H9 (cell line): ENCODE data around the gene COMMD4. TPM values are rescaled to one million over a fixed set of nuclear protein-coding genes. Genes with fewer than 3 reads are reported as not detected.

Source experiments
- DNase-seq: peaks from one replicate; pipeline ENCODE4 v3.0.0-alpha.2; 2017
- H2AFZ ChIP-seq: one replicate; pipeline ENCODE4 v1.6.1; 2013; ENCODE audit warnings: mild to moderate bottlenecking, low read length, control low read depth, moderate library complexity
- H2AK5ac ChIP-seq: 2 replicates; pipeline ENCODE4 v1.6.1; 2013; ENCODE audit warnings: low read length, control low read depth, mixed read lengths; ENCODE audit not compliant: insufficient read length
- H2BK120ac ChIP-seq: one replicate; pipeline ENCODE4 v1.6.1; 2013; ENCODE audit warnings: low read depth, mild to moderate bottlenecking, low read length, control low read depth, inconsistent platforms; ENCODE audit not compliant: poor library complexity, severe bottlenecking
- H2BK12ac ChIP-seq: 2 replicates; pipeline ENCODE4 v1.6.1; 2013; ENCODE audit warnings: low read length, control low read depth, mixed read lengths, low read depth; ENCODE audit not compliant: insufficient read length
- H2BK15ac ChIP-seq: 2 replicates; pipeline ENCODE4 v1.6.1; 2013; ENCODE audit warnings: low read depth, low read length, control low read depth
- H2BK20ac ChIP-seq: one replicate; pipeline ENCODE4 v1.6.1; 2013; ENCODE audit warnings: low read depth, mild to moderate bottlenecking, low read length, control low read depth, inconsistent platforms; ENCODE audit not compliant: poor library complexity, severe bottlenecking
- H2BK5ac ChIP-seq: 2 replicates; pipeline ENCODE4 v1.6.1; 2013; ENCODE audit warnings: low read length, control low read depth, mixed read lengths; ENCODE audit not compliant: insufficient read length
- H3K14ac ChIP-seq: 2 replicates; pipeline ENCODE4 v1.6.1; 2013; ENCODE audit warnings: low read length, control low read depth; ENCODE audit not compliant: insufficient read depth
- H3K18ac ChIP-seq: 2 replicates; pipeline ENCODE4 v1.6.1; 2013; ENCODE audit warnings: low read depth, mild to moderate bottlenecking, mixed read lengths, low read length, control low read depth; ENCODE audit not compliant: insufficient read length
- H3K23ac ChIP-seq: 2 replicates; pipeline ENCODE4 v1.6.1; 2013; ENCODE audit warnings: low read length, control low read depth, mixed read lengths, low read depth; ENCODE audit not compliant: insufficient read length
- H3K23me2 ChIP-seq: 2 replicates; pipeline ENCODE4 v1.6.1; 2013; ENCODE audit warnings: low read depth, mild to moderate bottlenecking, mixed read lengths, low read length, control low read depth; ENCODE audit not compliant: insufficient read length, poor library complexity, severe bottlenecking
- H3K27ac ChIP-seq: 2 replicates; pipeline ENCODE4 v1.5.1; 2013; ENCODE audit warnings: low read length, control low read depth, mixed read lengths, low read depth; ENCODE audit not compliant: insufficient read length
- H3K27me3 ChIP-seq: 2 replicates; pipeline ENCODE4 v1.6.1; 2013; ENCODE audit warnings: low read length, control low read depth, inconsistent platforms; ENCODE audit not compliant: insufficient read depth
- H3K4ac ChIP-seq: 2 replicates; pipeline ENCODE4 v1.6.1; 2013; ENCODE audit warnings: low read depth, mild to moderate bottlenecking, control low read depth, inconsistent platforms, low read length, moderate library complexity
- H3K4me1 ChIP-seq: 2 replicates; pipeline ENCODE4 v1.6.1; 2013; ENCODE audit warnings: low read length, control low read depth, inconsistent platforms; ENCODE audit not compliant: insufficient read depth
- H3K4me2 ChIP-seq: 2 replicates; pipeline ENCODE4 v1.6.1; 2013; ENCODE audit warnings: low read length, control low read depth, mixed read lengths; ENCODE audit not compliant: insufficient read length, insufficient read depth
- H3K56ac ChIP-seq: 2 replicates; pipeline ENCODE4 v1.6.1; 2013; ENCODE audit warnings: low read depth, mild to moderate bottlenecking, mixed read lengths, low read length, control low read depth; ENCODE audit not compliant: insufficient read length
- H3K79me1 ChIP-seq: 2 replicates; pipeline ENCODE4 v1.6.1; 2013; ENCODE audit warnings: low read depth, mild to moderate bottlenecking, moderate library complexity, low read length, control low read depth, inconsistent platforms; ENCODE audit not compliant: insufficient read depth, poor library complexity, severe bottlenecking
- H3K79me2 ChIP-seq: 2 replicates; pipeline ENCODE4 v1.6.1; 2013; ENCODE audit warnings: low read length, control low read depth, inconsistent platforms; ENCODE audit not compliant: insufficient read depth
- H3K9ac ChIP-seq: 2 replicates; pipeline ENCODE4 v1.6.1; 2013; ENCODE audit warnings: low read length, control low read depth, mixed read lengths; ENCODE audit not compliant: insufficient read length; ENCODE audit errors: extremely low read depth
- H3K9me3 ChIP-seq: one replicate; pipeline ENCODE4 v1.6.1; 2013; ENCODE audit warnings: low read depth, low read length, inconsistent platforms; ENCODE audit not compliant: control insufficient read depth
- H3T11ph ChIP-seq: one replicate; pipeline ENCODE4 v1.6.1; 2013; ENCODE audit warnings: mild to moderate bottlenecking, low read length, control low read depth, inconsistent platforms
- H4K20me1 ChIP-seq: one replicate; pipeline ENCODE4 v1.6.1; 2013; ENCODE audit not compliant: control insufficient read depth, insufficient read length, insufficient read depth
- H4K5ac ChIP-seq: 2 replicates; pipeline ENCODE4 v1.6.1; 2013; ENCODE audit warnings: low read depth, mild to moderate bottlenecking, mixed read lengths, low read length, control low read depth; ENCODE audit not compliant: insufficient read length
- H4K8ac ChIP-seq: replicated peaks from 2 replicates; pipeline ENCODE4 v1.6.1; 2013; ENCODE audit warnings: low read length, control low read depth, mixed read lengths, low read depth; ENCODE audit not compliant: insufficient read length
- H4K91ac ChIP-seq: 2 replicates; pipeline ENCODE4 v1.6.1; 2013; ENCODE audit warnings: low read depth, mild to moderate bottlenecking, moderate library complexity, mixed read lengths, low read length, control low read depth; ENCODE audit not compliant: insufficient read length
- H3K27ac Mint-ChIP-seq, 3 experiments: 2 replicates in 2 of 3; 3 replicates in 1 of 3; pipeline ENCODE4 v1.8.0; 2020 to 2021; ENCODE audit warnings: mixed read lengths in 3 of 3, mild to moderate bottlenecking in 1 of 3, moderate library complexity in 1 of 3
- H3K27me3 Mint-ChIP-seq: 2 replicates; pipeline ENCODE4 v1.8.0; 2021; ENCODE audit warnings: low read depth, mild to moderate bottlenecking, moderate library complexity, mixed read lengths
- H3K36me3 Mint-ChIP-seq, 3 experiments: 2 replicates in 2 of 3; 3 replicates in 1 of 3; pipeline ENCODE4 v1.8.0; 2020 to 2021; ENCODE audit warnings: low read depth in 3 of 3, mixed read lengths in 3 of 3; ENCODE audit not compliant: insufficient read depth in 1 of 3
- H3K4me1 Mint-ChIP-seq, 2 experiments: 2 replicates each; pipeline ENCODE4 v1.8.0; 2020; ENCODE audit warnings: mixed read lengths in 2 of 2
- H3K4me3 Mint-ChIP-seq, 2 experiments: 2 replicates in 1 of 2; 3 replicates in 1 of 2; pipeline ENCODE4 v1.8.0; 2020 to 2021; ENCODE audit warnings: mild to moderate bottlenecking in 2 of 2, mixed read lengths in 2 of 2, moderate library complexity in 1 of 2
- H3K9me3 Mint-ChIP-seq, 2 experiments: 2 replicates in 1 of 2; 3 replicates in 1 of 2; pipeline ENCODE4 v1.8.0; 2020; ENCODE audit warnings: mild to moderate bottlenecking in 2 of 2, mixed read lengths in 2 of 2, moderate library complexity in 1 of 2
- CTCF ChIP-seq: fragments of 200-600 bp; sonication (generic); conservative IDR thresholded peaks from 3 replicates; pipeline ENCODE4 v1.8.0; 2021; ENCODE audit warnings: antibody characterized with exemption, mild to moderate bottlenecking
- WGBS: extraction: QIAGEN DNeasy Blood & Tissue Kit; methylation state at CpG from one replicate; pipeline ENCODE4 v1.1.7; 2013; ENCODE audit warnings: missing lambda C conversion rate, low lambda C conversion rate, mixed read lengths; ENCODE audit not compliant: insufficient read length; ENCODE audit errors: extremely low coverage; 5-methylcytosine and 5-hydroxymethylcytosine counted together
- total RNA-seq: library from RNA; stranded (reverse); gene quantifications from 2 replicates; pipeline ENCODE4 v1.2.1, GENCODE V29; 2021

COMMD4 gene
- total RNA-seq, 1 experiment from 2014 or later = 146 TPM

GRCh38 chr15:75346796-75347221 lies 10.9 kb downstream of the COMMD4 start, which contains the start of gene NEIL1:
Gene NEIL1, plus strand, starts transcription at chr15:75347039. Its CDS starts 1,867 bp downstream, at chr15:75348906.
- Histone ChIP-seq H3K14ac (no peak within 1 kb of the TSS; the same call in 1 of the 2 replicates), H3T11ph (no peak within 1 kb of the TSS), H4K8ac (no peak within 1 kb of the TSS), H3K79me2 (no peaks in the 10 kb centered on the region), H2AFZ (no peak within 1 kb of the TSS), H3K27ac (no peak within 1 kb of the TSS), H4K91ac (no peak within 1 kb of the TSS), H2BK5ac (no peak within 1 kb of the TSS), H3K18ac (no peak within 1 kb of the TSS), H4K20me1 (no peaks in the 10 kb centered on the region), H3K4me2 (peak within 1 kb of the TSS; percentile 90), H3K27me3 (no peaks in the 10 kb centered on the region; the same call in 1 of the 2 replicates), H2BK120ac (no peak within 1 kb of the TSS), H2AK5ac (no peak within 1 kb of the TSS), H3K56ac (no peak within 1 kb of the TSS), H3K79me1 (no peaks in the 10 kb centered on the region), H3K23ac (no peak within 1 kb of the TSS), H2BK20ac (no peak within 1 kb of the TSS), H4K5ac (no peak within 1 kb of the TSS), H3K4ac (no peak within 1 kb of the TSS), H3K9me3 (no peaks in the 10 kb centered on the region), H2BK15ac (no peak within 1 kb of the TSS), H3K23me2 (peaks cover 13% of the 10 kb centered on the region), H2BK12ac (no peak within 1 kb of the TSS), H3K9ac (no peak within 1 kb of the TSS), H3K4me1 (no peaks in the 10 kb centered on the region)
- peaks cover 10 to 11% of the 10 kb centered on the region in 2 experiments for H3K4me1 Mint-ChIP-seq
- H3K27me3 Mint-ChIP-seq = peaks cover 28% of the 10 kb centered on the region
- TF ChIP-seq CTCF = no peak
- peak within 1 kb of the TSS in 1 of 3 experiments; percentile 7; a peak in 2 of 7 replicates for H3K27ac Mint-ChIP-seq
- no peaks in the 10 kb centered on the region for H3K9me3 Mint-ChIP-seq
- H3K36me3 Mint-ChIP-seq = peaks cover 4 to 8% (median 5%) of the 10 kb centered on the region in 3 experiments; a peak in 5 of 7 replicates
- DNase-seq = peak; percentile 55
- WGBS = no CpG with 5 or more reads among the region's 20 CpGs
- peak within 1 kb of the TSS; percentile 67 to 93 for H3K4me3 Mint-ChIP-seq
